K562 (cell line): ENCODE data around the gene MGST1. TPM values are rescaled to one million over a fixed set of nuclear protein-coding genes. Genes with fewer than 3 reads are reported as not detected.

ENCODE experiments used
- ATAC-seq: fragments of 200-7000 bp; cut with Tn5 transposase; 3 replicates; pipeline ENCODE4 v1.9.1; 2020; ENCODE audit warnings: moderate library complexity
- BruUV-seq: library from RNA; stranded (reverse); fragments of 400-500 nt; replicated peaks from 2 replicates; lab custom pipeline; 2021; lab: Mats Ljungman, UMichigan
- CTCF ChIA-PET: fragments of 300-600 bp; formaldehyde crosslinking; extraction: SDS; loops from one replicate; lab custom pipeline; 2021; ENCODE audit warnings: low intra/inter-chr PET ratio; lab: Yijun Ruan, JAX
- POLR2A ChIA-PET: fragments of 300-600, 350-650 bp; sonication (Branson Sonifier 250); formaldehyde crosslinking; extraction: SDS; loops from one replicate; lab custom pipeline; 2021; ENCODE audit warnings: antibody characterized with exemption, inconsistent platforms; lab: Yijun Ruan, JAX
- DNase-seq, 4 experiments: peaks; one replicate each; pipeline versions ENCODE4 v3.0.0 to v3.0.0-alpha.2; 2011 to 2018; ENCODE audit warnings: low spot score in 3 of 4, mixed read lengths in 3 of 4; ENCODE audit errors: extremely low read depth in 1 of 4
- FAIRE-seq: peaks from 2 replicates; lab custom pipeline; 2011; peaks lifted over from hg19 to GRCh38; lab: Jason Lieb, UNC
- H2AFZ ChIP-seq: 2 replicates; pipeline ENCODE4 v1.6.0; 2011; ENCODE audit warnings: low read depth, low read length, control low read depth, inconsistent platforms
- H3K27ac ChIP-seq: fragments of 200-600 bp; 3 replicates; pipeline ENCODE4 v1.8.0; 2011; ENCODE audit warnings: low read depth, mild to moderate bottlenecking, control low read depth, inconsistent platforms, low read length, moderate library complexity, mixed read lengths; ENCODE audit errors: extremely low read depth
- H3K27me3 ChIP-seq, 2 experiments: fragments of 300-600 bp in 1 of 2; 2 replicates in 1 of 2; 3 replicates in 1 of 2; pipeline versions ENCODE4 v1.6.0 to v1.8.0; 2011; ENCODE audit warnings: inconsistent platforms in 2 of 2, low read length in 2 of 2, mild to moderate bottlenecking in 1 of 2, mixed read lengths in 1 of 2, moderate library complexity in 1 of 2; ENCODE audit not compliant: control insufficient read depth in 2 of 2, insufficient read depth in 2 of 2
- H3K36me3 ChIP-seq: fragments of 300-600 bp; 3 replicates; pipeline ENCODE4 v1.8.0; 2011; ENCODE audit warnings: mild to moderate bottlenecking, low read length, inconsistent platforms; ENCODE audit not compliant: control insufficient read depth, insufficient read depth
- H3K4me1 ChIP-seq, 2 experiments: fragments of 200-600 bp in 1 of 2; replicated peaks in 1 of 2; 2 replicates in 1 of 2; 3 replicates in 1 of 2; pipeline versions ENCODE4 v1.5.1 to v1.8.0; 2011; ENCODE audit warnings: inconsistent platforms in 2 of 2, low read length in 2 of 2, mild to moderate bottlenecking in 1 of 2, mixed read lengths in 1 of 2, moderate library complexity in 1 of 2; ENCODE audit not compliant: control insufficient read depth in 2 of 2, insufficient read depth in 2 of 2
- H3K4me2 ChIP-seq: 2 replicates; pipeline ENCODE4 v1.6.1; 2011; ENCODE audit warnings: low read length, control low read depth, inconsistent platforms, mixed read lengths; ENCODE audit not compliant: insufficient read depth
- H3K4me3 ChIP-seq: fragments of 200-600 bp; sonication (generic), shearing (Covaris generic); 2 replicates; pipeline ENCODE4 v1.5.1; 2016; ENCODE audit warnings: control low read depth, inconsistent platforms
- H3K79me2 ChIP-seq: fragments of 200-600 bp; 3 replicates; pipeline ENCODE4 v1.8.0; 2011; ENCODE audit warnings: low read length, inconsistent platforms; ENCODE audit not compliant: control insufficient read depth, insufficient read depth
- H3K9ac ChIP-seq, 2 experiments: 2 replicates each; pipeline versions ENCODE4 v1.6.0 to v1.6.1; 2011; ENCODE audit warnings: low read depth in 2 of 2, low read length in 2 of 2, control low read depth in 1 of 2, inconsistent platforms in 1 of 2, mild to moderate bottlenecking in 1 of 2, mixed read lengths in 1 of 2; ENCODE audit not compliant: insufficient read depth in 1 of 2
- H3K9me1 ChIP-seq: one replicate; pipeline ENCODE4 v1.6.0; 2011; ENCODE audit warnings: inconsistent platforms, mild to moderate bottlenecking, low read length, moderate library complexity; ENCODE audit not compliant: control insufficient read depth, insufficient read depth
- H3K9me3 ChIP-seq: replicated peaks from 2 replicates; pipeline ENCODE4 v1.5.1; 2011; ENCODE audit warnings: low read depth, low read length, inconsistent platforms; ENCODE audit not compliant: control insufficient read depth, insufficient read depth
- H4K20me1 ChIP-seq: replicated peaks from 2 replicates; pipeline ENCODE4 v1.6.1; 2011; ENCODE audit warnings: low read length, inconsistent platforms, mixed read lengths; ENCODE audit not compliant: control insufficient read depth, insufficient read depth
- C11orf30 ChIP-seq: fragments of 450-650 bp; IDR thresholded peaks from 2 replicates; pipeline ENCODE4 v1.6.1; 2016; ENCODE audit warnings: low read depth, mild to moderate bottlenecking
- LARP7 ChIP-seq: fragments of 450-650 bp; IDR thresholded peaks from 2 replicates; pipeline ENCODE4 v1.6.1; 2016
- NR2F6 ChIP-seq: fragments of 450-650 bp; formaldehyde crosslinking; IDR thresholded peaks from 2 replicates; pipeline ENCODE4 v1.4.0; 2020; ENCODE audit warnings: mild to moderate bottlenecking
- RBM14 ChIP-seq: fragments of 200-400 bp; formaldehyde crosslinking; IDR thresholded peaks from 2 replicates; pipeline ENCODE4 v1.6.1; 2018; ENCODE audit warnings: low read depth, mild to moderate bottlenecking, low read length, moderate library complexity, borderline replicate concordance; ENCODE audit not compliant: insufficient read depth
- RBM22 ChIP-seq: fragments of 200-400 bp; formaldehyde crosslinking; IDR thresholded peaks from 2 replicates; pipeline ENCODE4 v1.6.1; 2018; ENCODE audit warnings: low read length, low read depth; ENCODE audit not compliant: poor library complexity, severe bottlenecking
- SIN3A ChIP-seq, 2 experiments: fragments of 150-350 bp in 1 of 2; IDR thresholded peaks; 2 replicates each; pipeline ENCODE4 v1.6.1; 2011 to 2016; ENCODE audit warnings: borderline replicate concordance in 2 of 2, low read depth in 2 of 2, low read length in 2 of 2, mild to moderate bottlenecking in 2 of 2, moderate library complexity in 2 of 2; ENCODE audit not compliant: control insufficient read depth in 1 of 2
- STAG1 ChIP-seq: sonication (generic); formaldehyde crosslinking; IDR thresholded peaks from 2 replicates; pipeline ENCODE4 v1.5.0; 2020; ENCODE audit warnings: missing genetic modification reagents, borderline replicate concordance
- TEAD4 ChIP-seq, 2 experiments: sonication (generic) in 1 of 2; formaldehyde crosslinking in 1 of 2; IDR thresholded peaks; 2 replicates each; pipeline versions ENCODE4 v1.6.1 to v1.8.0; 2012 to 2022; ENCODE audit warnings: borderline replicate concordance in 1 of 2, inconsistent platforms in 1 of 2, low read length in 1 of 2, mild to moderate bottlenecking in 1 of 2, missing genetic modification reagents in 1 of 2
- ZFPM2 ChIP-seq: fragments of 250-450 bp; sonication (Bioruptor Pico); IDR thresholded peaks from 2 replicates; pipeline ENCODE4 v1.5.1; 2022; ENCODE audit warnings: mild to moderate bottlenecking
- ZNF24 ChIP-seq: fragments of 450-650 bp; IDR thresholded peaks from 2 replicates; pipeline ENCODE4 v1.6.1; 2016
- ZNF324 ChIP-seq: fragments of 250-450 bp; sonication (Bioruptor Pico); IDR thresholded peaks from 2 replicates; pipeline ENCODE4 v1.4.0; 2020; ENCODE audit warnings: mild to moderate bottlenecking
- ZNF444 ChIP-seq: fragments of 250-450 bp; sonication (Bioruptor Pico); IDR thresholded peaks from 2 replicates; pipeline ENCODE4 v1.4.0; 2020; ENCODE audit warnings: mild to moderate bottlenecking, moderate library complexity
- ZSCAN29 ChIP-seq: fragments of 450-650 bp; IDR thresholded peaks from 2 replicates; pipeline ENCODE4 v1.6.1; 2017
- WGBS: fragments of 100-300 bp; shearing (Covaris generic); methylation state at CpG from one replicate; pipeline ENCODE4 v1.1.6; 2016; ENCODE audit warnings: low coverage, mixed read lengths; ENCODE audit not compliant: insufficient coverage; ENCODE audit errors: missing lambda C conversion rate; 5-methylcytosine and 5-hydroxymethylcytosine counted together
- in situ Hi-C: fragments of 300-500 bp; cut with MboI; formaldehyde crosslinking; loops from 4 replicates; pipeline ENCODE4 v1.15.0; 2018; ENCODE audit warnings: inconsistent platforms, mixed read lengths
- intact Hi-C: fragments of 100-400 bp; cut with micrococcal nuclease; formaldehyde crosslinking; loops from 2 replicates; pipeline ENCODE4 v1.14.2; 2022
- polyA plus RNA-seq, 8 experiments: library from polyadenylated mRNA; depleted of rRNA in 4 of 8; stranded (reverse) in 5 of 8; unstranded in 3 of 8; fragments of >200 nt; fragmentation: Nextera tagmentation in 2 of 8; fragmentation: Illumina TruSeq in 1 of 8; extraction: Ambion mirVana in 2 of 8; extraction: Trizol in 1 of 8; gene quantifications; 2 replicates each; pipeline versions ENCODE4 v1.2.1 to v1.2.3, GENCODE V29; 2011 to 2014; ENCODE audit warnings: inconsistent platforms in 1 of 8, missing spikeins in 1 of 8
- total RNA-seq, 7 experiments: library from RNA; depleted of rRNA in 6 of 7; stranded (reverse); fragments of >200 nt in 6 of 7; fragmentation: Illumina TruSeq in 2 of 7; extraction: Trizol in 2 of 7; gene quantifications; 2 replicates each; pipeline versions ENCODE4 v1.2.1 to v1.2.3, GENCODE V29; 2011 to 2021; ENCODE audit warnings: low replicate concordance in 1 of 7
- TF ChIP-seq, protein P1 (sequence below): sonication (generic); formaldehyde crosslinking; IDR thresholded peaks from 2 replicates; pipeline ENCODE4 v1.8.1; 2023; ENCODE audit warnings: mild to moderate bottlenecking, missing genetic modification reagents
- TF ChIP-seq, protein P2 (sequence below), 2 experiments: IDR thresholded peaks; 2 replicates each; pipeline ENCODE4 v1.6.1; 2012; ENCODE audit warnings: improper control_type of control experiment in 2 of 2, low read depth in 2 of 2, low read length in 2 of 2, borderline replicate concordance in 1 of 2

MGST1 gene
- total and polyA plus RNA-seq, 9 of the 15 experiments (the other 6 are each of a cell fraction or from before 2014, with no cell fraction given): 12.1 to 190 (median 73.3) TPM

DNA sequence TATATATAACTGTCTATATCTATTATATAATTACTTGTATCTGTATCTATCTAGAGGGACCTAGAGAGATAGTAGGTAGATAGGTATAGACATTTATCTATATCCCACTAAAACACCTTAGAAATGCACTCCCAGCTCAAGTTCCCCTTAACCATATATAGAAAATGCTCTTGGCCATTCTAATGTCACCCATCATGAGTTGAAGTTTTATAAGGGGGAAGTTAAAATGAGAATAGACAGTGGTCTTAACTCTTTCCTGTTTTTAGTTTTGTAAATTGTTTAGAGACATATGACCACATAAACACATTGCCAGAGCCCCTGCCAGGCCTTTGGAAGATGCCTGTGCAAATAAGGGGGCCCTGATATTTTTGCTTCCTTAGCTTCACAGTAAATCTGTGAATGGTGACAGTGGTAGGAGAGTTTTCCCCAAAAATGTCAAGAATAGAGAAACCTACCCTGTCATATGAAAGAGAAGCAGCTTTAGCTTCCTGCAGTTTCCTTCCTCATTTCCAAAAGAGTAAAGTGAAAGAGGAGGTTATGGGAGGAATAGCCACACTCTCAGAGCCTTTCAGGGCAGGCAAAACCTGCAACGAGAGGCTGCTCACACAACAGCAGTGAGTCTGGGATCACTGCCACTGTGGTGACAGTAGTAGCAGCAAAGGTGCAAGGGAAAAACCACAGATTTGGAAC, 45.5 kb downstream of the MGST1 start:
- 17% methylated on average over 1 of the region's 1 CpG for WGBS
- H3K9me1 ChIP-seq: no peaks in the 10 kb centered on the region
- no peaks in the 10 kb centered on the region for H4K20me1 ChIP-seq
- no peak overlapping the region for H3K9ac ChIP-seq
- H3K4me3 ChIP-seq: no peak overlapping the region
- H3K4me1 ChIP-seq: no peaks in the 10 kb centered on the region
- H3K27ac ChIP-seq: no peak overlapping the region
- ChIA-PET POLR2A (no interaction called here), CTCF (no interaction called here)
- no peak overlapping the region for H2AFZ ChIP-seq
- no peaks in the 10 kb centered on the region for H3K36me3 ChIP-seq
- no peak overlapping the region for H3K4me2 ChIP-seq
- BruUV-seq: no TSS peak
- in situ Hi-C loops (no loop called here), intact Hi-C loops (no loop called here)
- ATAC-seq: no peak
- H3K79me2 ChIP-seq: no peaks in the 10 kb centered on the region
- DNase-seq: no peak
- no peaks in the 10 kb centered on the region for H3K27me3 ChIP-seq
- H3K9me3 ChIP-seq: no peaks in the 10 kb centered on the region
- FAIRE-seq: no peak
- no peak for TF ChIP-seq STAG1
- TF ChIP-seq, protein P1, sequence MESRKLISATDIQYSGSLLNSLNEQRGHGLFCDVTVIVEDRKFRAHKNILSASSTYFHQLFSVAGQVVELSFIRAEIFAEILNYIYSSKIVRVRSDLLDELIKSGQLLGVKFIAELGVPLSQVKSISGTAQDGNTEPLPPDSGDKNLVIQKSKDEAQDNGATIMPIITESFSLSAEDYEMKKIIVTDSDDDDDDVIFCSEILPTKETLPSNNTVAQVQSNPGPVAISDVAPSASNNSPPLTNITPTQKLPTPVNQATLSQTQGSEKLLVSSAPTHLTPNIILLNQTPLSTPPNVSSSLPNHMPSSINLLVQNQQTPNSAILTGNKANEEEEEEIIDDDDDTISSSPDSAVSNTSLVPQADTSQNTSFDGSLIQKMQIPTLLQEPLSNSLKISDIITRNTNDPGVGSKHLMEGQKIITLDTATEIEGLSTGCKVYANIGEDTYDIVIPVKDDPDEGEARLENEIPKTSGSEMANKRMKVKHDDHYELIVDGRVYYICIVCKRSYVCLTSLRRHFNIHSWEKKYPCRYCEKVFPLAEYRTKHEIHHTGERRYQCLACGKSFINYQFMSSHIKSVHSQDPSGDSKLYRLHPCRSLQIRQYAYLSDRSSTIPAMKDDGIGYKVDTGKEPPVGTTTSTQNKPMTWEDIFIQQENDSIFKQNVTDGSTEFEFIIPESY (CRISPR knock-in tag): no peak
- no peak for TF ChIP-seq ZFPM2 (CRISPR knock-in tag)
- no peak for TF ChIP-seq RBM14
- no peak for TF ChIP-seq ZNF24
- TF ChIP-seq RBM22: no peak
- TF ChIP-seq NR2F6: no peak
- no peak for TF ChIP-seq ZNF444
- TF ChIP-seq ZNF324 (CRISPR knock-in tag): no peak
- TF ChIP-seq, protein P2, sequence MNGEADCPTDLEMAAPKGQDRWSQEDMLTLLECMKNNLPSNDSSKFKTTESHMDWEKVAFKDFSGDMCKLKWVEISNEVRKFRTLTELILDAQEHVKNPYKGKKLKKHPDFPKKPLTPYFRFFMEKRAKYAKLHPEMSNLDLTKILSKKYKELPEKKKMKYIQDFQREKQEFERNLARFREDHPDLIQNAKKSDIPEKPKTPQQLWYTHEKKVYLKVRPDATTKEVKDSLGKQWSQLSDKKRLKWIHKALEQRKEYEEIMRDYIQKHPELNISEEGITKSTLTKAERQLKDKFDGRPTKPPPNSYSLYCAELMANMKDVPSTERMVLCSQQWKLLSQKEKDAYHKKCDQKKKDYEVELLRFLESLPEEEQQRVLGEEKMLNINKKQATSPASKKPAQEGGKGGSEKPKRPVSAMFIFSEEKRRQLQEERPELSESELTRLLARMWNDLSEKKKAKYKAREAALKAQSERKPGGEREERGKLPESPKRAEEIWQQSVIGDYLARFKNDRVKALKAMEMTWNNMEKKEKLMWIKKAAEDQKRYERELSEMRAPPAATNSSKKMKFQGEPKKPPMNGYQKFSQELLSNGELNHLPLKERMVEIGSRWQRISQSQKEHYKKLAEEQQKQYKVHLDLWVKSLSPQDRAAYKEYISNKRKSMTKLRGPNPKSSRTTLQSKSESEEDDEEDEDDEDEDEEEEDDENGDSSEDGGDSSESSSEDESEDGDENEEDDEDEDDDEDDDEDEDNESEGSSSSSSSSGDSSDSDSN (IDR thresholded peaks at IDR 0.05; ENCODE audit: borderline replicate concordance in 1 of 2, low read depth in 2 of 2, low read length in 2 of 2): no peak
- no peak for TF ChIP-seq LARP7
- no peak for TF ChIP-seq SIN3A (IDR thresholded peaks at IDR 0.05; ENCODE audit: borderline replicate concordance in 2 of 2, control insufficient read depth in 1 of 2, low read depth in 2 of 2, low read length in 2 of 2)
- TF ChIP-seq ZSCAN29: no peak
- no peak for TF ChIP-seq TEAD4 (IDR thresholded peaks at IDR 0.05; ENCODE audit: low read length)
- TF ChIP-seq TEAD4 (CRISPR knock-in tag; IDR thresholded peaks at IDR 0.05; ENCODE audit: borderline replicate concordance): no peak
- TF ChIP-seq C11orf30: no peak
